Measurements from ENCODE around the gene FLNC. TPM values are rescaled to one million over a fixed set of nuclear protein-coding genes. Genes with fewer than 3 reads are reported as not detected.

The FLNC gene
- total and polyA plus RNA-seq, 2 donors (not counting 3 experiments of a cell fraction or from before 2014, with no cell fraction given): 19.5 to 81.9 TPM

GRCh38 chr7:128903621-128904361 is 73.6 kb downstream of the FLNC start:
- Histone ChIP-seq H3K9ac (replicated peaks; ENCODE audit: extremely low read depth, insufficient read depth, low read length) (no peak overlapping the region), H2AFZ (ENCODE audit: low read depth, low read length) (no peak overlapping the region), H3K9me1 (replicated peaks; ENCODE audit: control insufficient read depth, extremely low read depth, insufficient read depth, low read length) (no peaks in the 10 kb centered on the region), H3K9me3 (replicated peaks; ENCODE audit: control insufficient read depth, insufficient read depth, low read length) (no peaks in the 10 kb centered on the region), H3K27me3 (ENCODE audit: control insufficient read depth in 2 of 2, insufficient read depth in 2 of 2, low read length in 2 of 2) (peaks cover 6 to 9% of the 10 kb centered on the region in 2 experiments), H3K36me3 (ENCODE audit: control insufficient read depth in 2 of 2, extremely low read depth in 1 of 2, insufficient read depth in 2 of 2, low read length in 2 of 2) (no peaks in the 10 kb centered on the region), H4K20me1 (replicated peaks; ENCODE audit: control insufficient read depth, extremely low read depth, insufficient read depth, low read length) (no peaks in the 10 kb centered on the region), H3K4me3 (replicated peaks in 1 of 3; ENCODE audit: insufficient read depth in 1 of 3, low read depth in 1 of 3, low read length in 3 of 3) (no peak overlapping the region), H3K79me2 (ENCODE audit: control insufficient read depth, insufficient read depth, low read length) (no peaks in the 10 kb centered on the region), H3K4me2 (ENCODE audit: insufficient read depth, low read length) (no peak overlapping the region), H3K27ac (ENCODE audit: insufficient read depth, low read depth, low read length) (no peak overlapping the region), H3K4me1 (ENCODE audit: control insufficient read depth, extremely low read depth, insufficient read depth, low read length) (no peaks in the 10 kb centered on the region)
- intact Hi-C loops (cut with micrococcal nuclease) (loop anchor here (1.0 to 2.0 kb wide), 3 partner anchors 44 to 307 kb away; no protein-coding TSS in a partner anchor), dilution Hi-C loops (cut with MboI; ENCODE audit: extremely low pct_ligation_motif_present, low sequenced_read_pairs) (no loop called here)
- FAIRE-seq (no peak), DNase-seq (ENCODE audit: low read depth, low spot score) (no peak)
- no TSS peak for BruUV-seq (replicated peaks)
- TF ChIP-seq JUN (IDR thresholded peaks at IDR 0.05; ENCODE audit: borderline replicate concordance, insufficient read depth, insufficient read length, low read depth): no peak
- TF ChIP-seq CTCF (IDR thresholded peaks at IDR 0.05; ENCODE audit: extremely low read depth in 1 of 2, insufficient read depth in 1 of 2, low read depth in 1 of 2, low read length in 2 of 2): no peak
- TF ChIP-seq FOS (IDR thresholded peaks at IDR 0.05; ENCODE audit: borderline replicate concordance, insufficient read depth, low read length): no peak
- no peak for TF ChIP-seq POLR2A (IDR thresholded peaks at IDR 0.05; ENCODE audit: low read depth, low read length)
- TF ChIP-seq EZH2 (IDR thresholded peaks at IDR 0.05; ENCODE audit: borderline replicate concordance, low read depth, low read length, severe bottlenecking): no peak
- TF ChIP-seq MYC (IDR thresholded peaks at IDR 0.05; ENCODE audit: low read depth, low read length): no peak
- no peak for TF ChIP-seq POLR2AphosphoS5 (IDR thresholded peaks at IDR 0.05; ENCODE audit: insufficient read depth, low read depth, low read length)
- TF ChIP-seq MAX (IDR thresholded peaks at IDR 0.05; ENCODE audit: insufficient read depth, insufficient read length): no peak
- ChIA-PET POLR2A (no interaction called here), CTCF (interaction anchor here (1.0 to 2.6 kb wide), 5 partner anchors 44 to 306 kb away, joined by 3 to 47 read pairs (median 5); no protein-coding TSS in a partner anchor)

All from endothelial cell of umbilical vein (primary cell).